Skeletal muscle cell (primary cell): Measurements from ENCODE around the gene NKAIN2.

Experiments
- DNase-seq: peaks from one replicate; pipeline ENCODE4 v3.0.0-alpha.2; 2010; ENCODE audit warnings: low read depth
- H3K4me3 ChIP-seq: 2 replicates; pipeline ENCODE4 v1.5.1; 2011; ENCODE audit warnings: low read depth, mild to moderate bottlenecking, control low read depth, low read length, moderate library complexity

NKAIN2 gene

DNA sequence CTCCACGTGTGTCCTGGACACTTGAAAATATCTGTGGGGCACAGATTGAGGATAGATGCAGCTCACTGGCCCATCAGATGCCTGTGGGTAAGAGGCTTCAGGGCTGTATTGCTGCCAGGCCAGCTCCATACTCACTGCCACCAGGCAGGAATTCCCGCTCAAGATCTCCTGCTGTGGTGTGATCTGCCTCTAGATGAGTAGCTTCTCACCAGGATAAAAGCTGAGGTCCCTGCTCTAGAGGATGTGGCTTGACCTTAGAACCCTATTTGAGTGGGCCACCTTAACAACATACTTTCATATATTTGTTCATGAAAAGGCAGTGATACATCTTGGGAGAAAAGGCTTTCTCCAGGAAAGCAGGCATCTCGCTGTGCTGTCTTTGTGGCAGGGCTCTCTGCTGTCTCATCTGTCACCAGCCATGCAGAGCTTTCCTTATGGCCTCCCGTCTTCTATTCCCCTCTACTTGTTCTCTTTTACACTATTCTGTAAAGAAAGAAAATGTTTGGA lies 992.9 kb downstream of the NKAIN2 start:
- no peak for DNase-seq
- no peak overlapping the region for H3K4me3 ChIP-seq

DNA sequence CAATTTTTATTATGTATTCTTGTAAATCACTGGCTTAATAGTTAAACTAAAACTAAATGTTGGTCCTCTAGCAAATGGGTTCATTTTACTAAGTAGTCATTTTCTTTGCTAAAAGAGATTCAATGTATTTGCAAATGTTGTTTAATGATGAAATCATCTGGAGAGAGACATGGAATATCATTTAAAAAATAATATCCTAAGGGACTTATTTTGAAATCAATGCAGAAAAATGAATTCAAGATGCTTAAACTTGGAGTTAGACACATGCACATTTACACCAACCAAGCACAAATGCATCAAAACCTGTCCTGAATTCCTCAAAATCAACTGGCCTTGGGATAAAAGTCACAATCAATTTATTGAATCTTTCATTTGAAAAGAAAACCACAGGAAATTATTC lies 993.6 kb downstream of the NKAIN2 start:
- no peak for DNase-seq

DNA sequence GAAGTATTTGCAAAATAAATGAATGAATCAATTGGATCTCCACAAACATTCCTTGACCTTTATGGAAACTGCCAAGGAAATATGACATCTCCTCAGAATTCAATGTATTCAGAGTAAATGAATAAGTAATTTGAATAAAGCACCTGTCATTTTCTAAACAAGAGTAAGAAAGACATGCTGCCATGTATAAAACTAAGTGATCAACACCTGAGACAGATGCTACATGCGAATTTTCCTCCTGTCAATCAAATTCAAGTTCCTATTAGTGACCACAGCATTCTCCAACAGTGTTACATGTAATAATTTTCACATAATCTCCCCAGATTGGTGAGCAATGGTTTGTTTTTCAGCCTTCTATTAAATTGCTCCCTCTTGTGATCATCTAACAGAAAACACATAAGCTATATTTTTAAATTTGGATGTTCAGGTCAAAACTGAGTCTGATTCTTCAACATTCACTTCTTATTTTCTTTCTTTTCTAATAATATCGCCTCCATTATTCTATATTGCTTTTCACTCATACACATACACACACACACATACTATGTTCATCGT lies 995.4 kb downstream of the NKAIN2 start:
- no peak for DNase-seq
- H3K4me3 ChIP-seq = no peak overlapping the region

More for the DNA sequence above, 993.6 kb downstream of the NKAIN2 start:
- no peak overlapping the region for H3K4me3 ChIP-seq

DNA sequence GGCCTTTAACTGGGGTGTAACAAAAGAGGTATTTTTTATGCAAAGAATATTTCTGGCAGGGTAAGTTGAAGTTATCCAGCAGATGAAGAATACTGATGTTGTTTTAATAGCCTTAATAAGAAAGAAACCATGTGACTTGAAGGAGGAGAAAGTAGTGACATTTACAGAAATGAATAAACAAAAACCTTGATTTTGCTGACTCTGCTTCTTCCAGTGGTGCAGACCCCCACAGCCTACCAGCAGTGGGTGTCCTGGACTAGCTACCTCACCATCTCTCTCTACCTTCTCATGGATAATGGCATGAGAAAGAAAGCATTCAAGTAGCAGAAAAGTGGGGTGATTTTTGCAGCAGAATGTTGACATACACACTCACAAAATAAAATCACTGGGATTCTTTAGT lies 996.0 kb downstream of the NKAIN2 start:
- no peak for DNase-seq
- H3K4me3 ChIP-seq = no peak overlapping the region

DNA sequence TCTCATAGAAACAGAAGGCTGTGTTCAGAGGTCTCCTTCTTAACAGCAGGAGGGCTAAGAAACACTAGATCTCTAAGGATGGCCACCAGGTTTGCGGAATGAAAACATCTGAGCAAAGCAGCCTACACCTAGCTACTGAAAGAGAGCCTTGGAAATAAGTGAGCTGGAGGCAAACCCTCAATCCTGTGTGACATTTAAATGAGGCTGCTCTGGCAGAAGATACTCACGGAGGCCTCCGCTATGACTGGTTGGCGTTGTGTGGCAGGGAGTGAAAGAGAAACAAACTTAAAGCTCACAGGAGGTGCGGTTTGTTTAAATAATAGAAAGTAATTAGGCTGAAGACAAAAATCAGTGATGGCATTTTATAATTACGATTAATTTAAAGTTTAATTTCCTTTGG lies 996.6 kb downstream of the NKAIN2 start:
- no peak for DNase-seq
- H3K4me3 ChIP-seq = no peak overlapping the region

DNA sequence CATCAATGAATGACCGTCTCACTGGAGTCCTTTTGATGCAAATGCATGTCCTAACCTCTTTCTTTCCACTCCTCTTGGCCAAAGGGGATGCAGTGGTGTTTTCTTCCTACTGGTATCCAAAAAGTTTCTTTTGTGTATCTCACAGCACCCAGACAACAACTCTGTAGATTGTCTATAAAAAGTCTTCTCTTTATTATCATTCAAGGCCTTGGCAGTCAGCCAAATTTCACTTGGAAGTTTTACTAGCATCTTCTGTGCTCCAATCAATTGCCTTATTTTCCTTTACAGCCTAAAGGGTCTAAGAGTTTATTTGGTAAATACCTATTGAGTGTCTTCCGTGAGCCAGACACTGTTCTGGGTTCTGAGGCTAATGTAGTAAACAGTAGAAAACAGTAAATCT lies 1008.4 kb downstream of the NKAIN2 start:
- no peak for DNase-seq
- H3K4me3 ChIP-seq = no peak overlapping the region

DNA sequence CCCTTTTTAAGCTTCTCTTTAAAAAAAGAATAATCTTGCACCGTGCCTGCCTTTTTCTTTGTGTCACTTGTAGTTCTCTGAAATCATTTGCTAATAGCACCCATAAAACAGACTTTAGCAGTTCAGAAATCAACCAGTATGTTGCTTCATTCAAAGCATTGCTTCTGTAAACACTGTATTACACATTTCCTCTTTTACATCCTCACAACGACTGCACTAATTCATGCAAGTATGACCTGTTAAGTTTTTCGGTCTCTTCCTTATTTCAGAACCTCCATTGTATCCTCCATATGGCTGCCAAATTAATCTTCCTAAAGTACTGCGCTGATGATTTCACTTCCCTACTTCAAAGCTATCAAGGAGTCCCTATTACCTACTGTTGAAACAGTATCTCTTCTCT lies 1015.7 kb downstream of the NKAIN2 start:
- no peak for DNase-seq

DNA sequence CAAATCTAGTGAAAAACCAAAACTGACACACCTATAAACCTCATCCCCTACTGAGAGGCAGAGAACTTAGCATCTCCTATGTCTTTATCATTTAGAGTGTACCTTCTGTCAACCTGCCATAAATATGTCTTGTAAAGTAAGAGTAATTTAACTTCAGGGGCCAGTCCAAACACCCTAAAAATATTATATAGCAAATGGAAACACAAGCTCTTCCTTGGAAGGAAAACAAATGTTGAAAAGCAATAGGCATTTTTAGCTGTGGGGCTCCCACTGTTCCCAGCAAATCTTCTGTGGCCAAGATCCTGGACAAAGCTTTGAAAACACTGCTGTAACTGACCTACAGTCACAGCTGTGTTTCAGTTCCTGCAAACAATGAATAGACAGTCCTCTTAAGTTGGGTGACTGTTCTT lies 1018.5 kb downstream of the NKAIN2 start:
- DNase-seq = no peak
- H3K4me3 ChIP-seq = no peak overlapping the region

More for the DNA sequence above, 1015.7 kb downstream of the NKAIN2 start:
- H3K4me3 ChIP-seq = no peak overlapping the region

DNA sequence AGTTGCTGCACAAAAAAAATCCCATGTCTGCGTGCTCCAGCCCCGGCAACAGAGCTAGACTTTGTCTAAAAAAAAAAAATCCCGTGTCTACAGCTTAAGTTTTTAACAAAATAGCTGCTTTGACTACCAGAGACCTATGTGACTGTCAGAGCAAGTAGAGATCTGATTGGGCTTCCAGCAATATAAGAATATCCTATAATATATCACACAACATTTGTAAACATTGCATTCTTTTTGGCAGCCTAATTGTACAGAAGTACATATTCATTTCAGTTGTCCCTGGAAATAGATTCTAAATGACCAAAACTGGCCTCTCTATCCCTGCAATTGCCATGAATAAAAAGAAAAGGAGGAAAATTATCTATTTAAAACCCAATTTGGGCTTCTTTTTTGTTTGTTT lies 1019.1 kb downstream of the NKAIN2 start:
- no peak for DNase-seq
- H3K4me3 ChIP-seq = no peak overlapping the region

DNA sequence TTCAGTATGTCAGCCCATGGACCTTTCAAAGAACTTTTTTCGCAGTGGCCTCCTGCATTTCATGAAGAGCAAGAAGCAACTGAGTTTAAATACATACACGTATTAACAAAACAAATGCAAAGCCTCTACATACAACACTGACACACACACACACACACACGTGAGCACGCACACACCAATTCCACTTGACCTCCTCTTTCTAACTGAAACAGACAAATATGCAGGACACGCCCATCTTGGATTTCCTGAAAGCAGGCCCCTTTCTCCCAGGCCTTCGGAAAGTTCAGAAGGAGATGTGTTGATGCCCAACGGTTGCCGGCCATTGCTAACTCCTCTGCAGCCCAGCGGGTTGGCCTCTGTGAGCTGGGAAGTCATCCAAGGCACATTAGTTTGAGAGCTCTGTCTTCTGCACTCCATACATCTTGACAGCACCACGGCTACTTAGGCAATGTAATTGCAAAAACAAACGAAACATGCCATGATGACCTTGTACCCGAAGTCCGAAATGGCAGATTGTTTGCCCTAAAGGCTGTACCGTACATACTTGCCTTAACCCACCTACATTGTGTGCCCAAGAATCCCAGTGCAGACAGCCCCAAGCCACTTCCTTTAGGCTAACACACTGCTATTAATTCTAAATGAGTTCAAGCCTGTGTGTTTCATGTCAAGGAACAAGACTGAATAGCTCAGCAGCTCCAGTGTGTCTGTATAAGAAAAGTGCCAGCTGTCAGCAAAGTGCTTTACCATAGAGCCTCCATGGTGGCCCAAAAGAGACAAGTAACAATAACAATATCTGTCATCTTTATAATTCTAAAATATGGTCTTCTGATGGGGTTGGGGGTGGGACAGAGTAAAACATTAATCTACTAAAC lies 1019.8 kb downstream of the NKAIN2 start:
- no peak overlapping the region for H3K4me3 ChIP-seq
- no peak for DNase-seq

DNA sequence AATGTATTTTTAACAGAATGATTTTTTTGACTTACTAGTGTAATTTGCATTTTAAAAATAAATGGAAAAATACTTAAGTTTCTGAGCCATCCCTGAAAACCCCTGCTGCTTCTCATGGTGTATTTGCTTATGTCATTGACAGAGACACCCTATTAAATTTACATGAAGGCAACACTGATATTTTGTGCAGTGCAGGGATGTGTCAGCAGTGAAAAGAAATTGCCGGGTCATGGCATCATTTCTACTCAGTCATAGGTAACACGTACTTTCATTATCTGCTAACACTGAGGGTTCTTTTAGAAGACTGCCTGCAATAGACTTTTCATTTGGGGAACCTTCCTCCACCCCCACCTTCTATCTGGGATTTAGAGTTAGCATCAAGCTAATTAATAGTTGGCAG lies 1021.9 kb downstream of the NKAIN2 start:
- DNase-seq = no peak

DNA sequence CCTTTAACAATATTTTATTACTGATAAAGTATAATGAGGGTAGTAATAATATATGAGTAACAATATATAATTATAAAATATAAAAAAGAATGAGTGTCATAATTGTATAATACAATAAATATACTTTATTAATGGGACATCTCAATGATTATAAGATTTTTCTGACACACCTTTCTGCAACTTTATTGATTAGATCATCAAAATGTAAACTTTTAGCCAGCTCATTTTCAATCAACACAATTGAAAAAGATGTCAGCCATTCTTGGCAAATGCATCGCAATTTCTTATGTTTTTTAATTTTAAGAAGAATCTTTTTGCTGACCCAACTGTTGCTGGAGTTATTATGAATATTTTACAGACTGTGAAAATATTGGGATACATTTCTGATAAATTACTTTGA lies 1026.2 kb downstream of the NKAIN2 start:
- no peak for DNase-seq
- H3K4me3 ChIP-seq = no peak overlapping the region

More for the DNA sequence above, 1021.9 kb downstream of the NKAIN2 start:
- H3K4me3 ChIP-seq = no peak overlapping the region

DNA sequence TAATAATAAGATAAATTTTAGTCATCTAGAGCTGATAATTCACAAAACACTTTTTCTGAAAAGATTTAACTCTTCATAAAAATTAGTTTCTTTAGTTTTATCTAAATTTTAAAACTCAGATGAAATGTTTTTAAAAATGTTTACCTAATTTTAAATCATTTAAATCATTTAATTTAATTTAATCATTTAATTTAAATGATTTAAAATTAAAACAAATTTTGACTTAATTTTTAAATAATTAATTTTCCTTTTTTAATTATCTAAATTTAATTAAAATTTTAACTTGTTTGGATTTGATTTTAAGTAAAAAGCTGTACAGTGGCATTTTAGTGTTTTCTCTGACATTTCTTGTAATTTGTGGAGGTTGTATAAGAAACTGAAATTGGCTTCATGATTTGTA lies 1026.8 kb downstream of the NKAIN2 start:
- H3K4me3 ChIP-seq = no peak overlapping the region
- no peak for DNase-seq

DNA sequence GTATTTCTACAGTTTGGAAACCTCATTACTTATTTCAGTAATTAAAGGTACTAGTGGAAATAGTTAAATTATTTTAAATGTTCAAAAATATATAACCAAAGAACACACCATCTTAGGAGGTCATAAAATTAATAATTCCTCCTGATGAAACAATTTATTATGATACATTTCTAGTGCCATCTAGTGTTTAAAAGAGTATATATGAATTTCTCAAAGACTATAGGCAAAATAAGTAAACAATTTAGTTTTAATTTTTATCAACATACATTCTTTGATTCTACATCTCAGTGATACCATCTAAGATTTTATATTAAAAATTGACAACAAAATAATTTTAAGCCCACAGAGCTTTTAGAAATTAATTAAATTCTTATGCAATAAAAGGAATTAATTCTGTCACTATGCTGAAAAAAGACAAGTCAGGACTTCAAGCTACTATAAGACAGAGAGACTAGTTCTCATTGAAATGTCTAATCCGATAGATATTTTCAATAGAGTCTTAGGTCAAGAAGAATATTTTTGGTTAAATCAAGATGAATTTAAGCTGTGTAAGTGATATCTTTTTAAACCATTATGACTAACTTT lies 1050.8 kb downstream of the NKAIN2 start:
- no peak overlapping the region for H3K4me3 ChIP-seq
- no peak for DNase-seq

DNA sequence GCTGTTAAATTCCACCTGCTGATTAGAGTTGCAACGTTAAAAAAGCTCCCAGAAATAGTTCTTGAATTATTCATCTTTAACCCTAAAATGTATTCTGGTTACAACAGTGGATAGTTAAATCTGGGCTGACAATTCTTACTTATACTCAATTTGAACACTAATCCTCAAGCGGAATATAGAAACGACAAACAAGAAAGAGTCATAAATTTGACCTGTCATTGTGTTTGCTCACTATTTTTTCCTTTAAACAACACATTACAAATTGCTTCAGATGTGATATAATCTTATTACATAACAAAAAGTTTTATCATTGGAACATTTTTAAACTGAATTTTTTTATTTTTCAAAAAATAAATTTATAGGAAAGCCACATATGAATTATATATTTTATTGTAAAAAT lies 1054.1 kb downstream of the NKAIN2 start:
- no peak for DNase-seq
- H3K4me3 ChIP-seq = no peak overlapping the region

DNA sequence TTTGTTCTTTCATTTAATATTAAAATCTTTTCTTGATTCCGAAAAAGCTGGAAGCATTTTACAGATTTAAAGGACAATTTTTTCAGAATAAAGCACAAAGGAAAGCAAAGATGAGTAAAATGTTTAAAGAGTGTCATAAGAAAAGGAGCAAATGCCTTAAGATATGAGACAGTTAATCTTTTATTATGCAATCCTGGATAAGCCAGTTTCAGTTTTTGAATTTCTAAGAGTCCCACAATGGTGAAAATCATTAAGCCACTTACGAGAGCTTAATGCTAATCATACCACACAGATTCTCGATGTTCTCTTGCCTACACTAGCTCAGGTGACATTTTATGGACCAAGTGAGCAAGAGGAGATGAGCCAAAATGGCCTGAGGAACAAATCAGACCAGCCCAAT lies 1054.9 kb downstream of the NKAIN2 start:
- DNase-seq = no peak
- no peak overlapping the region for H3K4me3 ChIP-seq

DNA sequence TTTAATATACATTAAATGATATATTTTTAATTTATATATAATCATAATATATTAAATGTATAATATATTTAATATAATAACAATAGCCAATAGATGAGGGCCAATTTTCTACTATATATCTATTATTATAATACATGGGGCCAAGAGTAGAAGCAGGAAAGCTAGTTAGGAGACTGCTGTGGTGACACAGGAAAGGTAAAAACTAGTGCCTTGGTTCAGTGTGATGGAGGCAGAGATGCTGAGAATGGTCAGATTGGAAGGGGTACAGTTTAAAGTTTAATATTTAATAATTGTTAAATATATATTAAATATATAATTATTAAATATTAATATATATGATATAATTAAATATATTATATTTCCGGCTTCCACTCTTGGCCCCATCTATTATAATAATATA lies 1055.7 kb downstream of the NKAIN2 start:
- DNase-seq = no peak
- no peak overlapping the region for H3K4me3 ChIP-seq

DNA sequence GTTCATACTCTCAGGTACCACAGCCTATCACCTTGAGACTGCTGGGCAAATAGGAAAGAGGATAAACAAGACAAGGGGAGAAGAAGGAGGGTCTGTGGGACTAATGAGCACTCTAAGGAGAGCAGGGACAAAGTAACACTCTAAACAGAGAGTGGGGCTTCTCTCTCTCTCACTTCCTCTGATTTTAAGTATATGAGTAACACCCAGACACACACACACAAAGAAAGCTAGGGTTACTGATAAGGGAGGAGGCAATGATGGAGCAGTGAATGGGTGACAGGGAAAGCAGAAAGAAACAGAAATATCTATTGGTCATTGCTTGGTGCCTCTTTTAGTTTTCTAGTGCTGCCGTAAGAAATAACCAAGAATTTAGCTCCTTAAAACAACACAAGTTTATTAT lies 1062.4 kb downstream of the NKAIN2 start:
- no peak overlapping the region for H3K4me3 ChIP-seq
- no peak for DNase-seq

DNA sequence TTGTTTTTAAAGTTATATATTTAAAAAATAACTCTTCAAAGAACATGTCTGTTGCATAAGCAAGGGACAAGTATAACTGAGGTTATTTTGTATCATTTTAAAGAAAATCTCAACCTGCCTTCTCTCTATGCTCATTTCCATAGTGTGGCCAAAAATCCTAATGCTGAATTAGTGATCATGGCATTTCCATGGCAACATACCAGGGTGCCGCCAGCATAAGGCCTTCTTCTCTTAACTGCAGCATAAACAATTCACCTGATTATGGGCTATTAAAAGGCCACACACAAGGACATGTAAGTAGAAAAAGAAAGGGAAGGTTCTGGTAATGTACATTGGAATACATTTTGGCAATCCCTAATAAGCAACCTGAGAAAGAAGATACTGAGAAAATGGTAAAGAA lies 1063.5 kb downstream of the NKAIN2 start:
- DNase-seq = no peak
- no peak overlapping the region for H3K4me3 ChIP-seq

DNA sequence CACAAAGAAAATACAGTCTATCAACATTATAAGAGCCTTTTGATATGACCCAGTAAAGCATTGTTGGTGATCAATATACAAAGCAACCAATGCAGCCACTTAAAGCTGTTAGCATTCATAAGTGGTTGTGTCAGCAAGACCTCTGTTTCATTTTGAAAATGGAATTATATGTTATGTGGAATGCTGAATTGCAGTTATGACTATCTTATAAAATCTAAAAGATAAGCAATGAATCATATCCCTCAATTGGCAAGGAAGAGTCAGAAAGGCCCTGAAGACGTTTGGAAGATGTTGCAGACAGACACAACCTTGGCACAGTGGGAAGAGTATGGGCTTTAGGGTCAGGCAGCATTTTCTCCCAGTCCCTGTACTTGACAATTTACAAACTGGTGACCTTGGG lies 1064.8 kb downstream of the NKAIN2 start:
- H3K4me3 ChIP-seq = no peak overlapping the region
- no peak for DNase-seq

DNA sequence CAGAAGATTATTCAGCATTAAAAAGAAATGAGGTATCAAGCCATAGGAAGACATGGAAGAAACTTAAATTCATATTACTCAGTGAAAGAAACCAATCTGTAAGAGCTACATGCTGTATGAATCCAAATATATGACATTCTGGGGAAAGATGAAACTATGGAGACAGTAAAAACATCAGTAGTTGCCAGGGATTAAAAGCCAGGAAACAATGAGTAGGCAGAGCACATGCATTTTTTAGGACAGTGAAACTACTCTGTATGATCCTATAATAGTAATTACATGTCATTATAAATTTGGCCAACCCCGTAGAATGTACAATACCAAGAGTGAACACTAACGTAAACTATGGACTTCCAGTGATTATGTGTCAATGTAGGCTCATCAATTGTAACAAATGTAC lies 1065.8 kb downstream of the NKAIN2 start:
- no peak for DNase-seq

More for the DNA sequence above, 1065.8 kb downstream of the NKAIN2 start:
- no peak overlapping the region for H3K4me3 ChIP-seq
